Measurements from ENCODE around the gene GAS7.

GRCh38 chr17:9984768-9985167, 213.6 kb downstream of the GAS7 start:
- TF ChIP-seq POLR2AphosphoS5 (IDR thresholded peaks at IDR 0.05) (no peak), CTCF (IDR thresholded peaks at IDR 0.05) (no peak), POLR2A (IDR thresholded peaks at IDR 0.05) (no peak)

Data from gastroesophageal sphincter (tissue), 3 donors.